HG02981 (cell line): ENCODE results near the gene MROH7.

Source experiments
- ATAC-seq: cut with Tn5 transposase; IDR thresholded peaks from one replicate; pipeline ENCODE4 v1.9.1; 2021; ENCODE audit warnings: mild to moderate bottlenecking, moderate library complexity; ENCODE audit not compliant: unreplicated experiment

MROH7 gene

GRCh38 chr1:54694771-54695170 lies 53.2 kb downstream of the MROH7 start:
- no peak for ATAC-seq

GRCh38 chr1:54695221-54695620 lies 53.6 kb downstream of the MROH7 start:
- ATAC-seq = no peak

- no peak for ATAC-seq
Measured at GRCh38 chr1:54695764-54696163, 54.2 kb downstream of the MROH7 start.

GRCh38 chr1:54696262-54696661 lies 54.7 kb downstream of the MROH7 start:
- no peak for ATAC-seq

- ATAC-seq = no peak
Measured at GRCh38 chr1:54697896-54698295, 56.3 kb downstream of the MROH7 start.

- no peak for ATAC-seq
Measured at GRCh38 chr1:54698346-54698745, 56.8 kb downstream of the MROH7 start.

GRCh38 chr1:54699936-54700525 lies 58.4 kb downstream of the MROH7 start:
- no peak for ATAC-seq

- no peak for ATAC-seq
Measured at GRCh38 chr1:54701066-54701465, 59.5 kb downstream of the MROH7 start.

GRCh38 chr1:54701996-54702395 lies 60.4 kb downstream of the MROH7 start:
- no peak for ATAC-seq

GRCh38 chr1:54703471-54703870 lies 61.9 kb downstream of the MROH7 start:
- no peak for ATAC-seq

GRCh38 chr1:54705153-54705552 lies 63.6 kb downstream of the MROH7 start:
- no peak for ATAC-seq

- ATAC-seq = no peak
Measured at GRCh38 chr1:54706419-54706818, 64.8 kb downstream of the MROH7 start.

- ATAC-seq = no peak
Measured at GRCh38 chr1:54708385-54708784, 66.8 kb downstream of the MROH7 start.

GRCh38 chr1:54709547-54710292 lies 68.1 kb downstream of the MROH7 start:
- ATAC-seq = no peak

GRCh38 chr1:54710434-54710833 lies 68.8 kb downstream of the MROH7 start:
- ATAC-seq = no peak

- no peak for ATAC-seq
Measured at GRCh38 chr1:54710841-54711240, 69.3 kb downstream of the MROH7 start.

GRCh38 chr1:54711536-54711935 lies 70.0 kb downstream of the MROH7 start:
- ATAC-seq = no peak

GRCh38 chr1:54714881-54715492 lies 73.4 kb downstream of the MROH7 start:
- ATAC-seq = no peak

- peak; percentile 95 for ATAC-seq
Measured at GRCh38 chr1:54715493-54716298, 74.1 kb downstream of the MROH7 start, which contains the start of gene TTC4. Gene TTC4, plus strand, starts transcription at chr1:54715861. Its CDS starts 48 bp downstream, at chr1:54715909.

GRCh38 chr1:54716299-54717047 lies 74.9 kb downstream of the MROH7 start:
- no peak for ATAC-seq

- ATAC-seq = no peak
Measured at GRCh38 chr1:54721719-54722118, 80.1 kb downstream of the MROH7 start.
